HS-27A (cell line): ENCODE data around the gene LMO4.
A peak's percentile ranks its signal among the peaks of the same experiment; 100 is the strongest.

Experiments used
- DNase-seq: peaks from one replicate; pipeline ENCODE4 v3.0.0-alpha.2; 2012; ENCODE audit warnings: low read depth, missing footprints

The LMO4 gene

GRCh38 chr1:87362063-87362833 lies 33.6 kb downstream of the LMO4 start:
- DNase-seq = no peak

GRCh38 chr1:87362834-87363426 lies 34.2 kb downstream of the LMO4 start:
- peak; percentile 53 for DNase-seq

- no peak for DNase-seq
Observed at GRCh38 chr1:87367549-87367948, 38.9 kb downstream of the LMO4 start.

GRCh38 chr1:87368907-87369306 lies 40.2 kb downstream of the LMO4 start:
- no peak for DNase-seq

- no peak for DNase-seq
Observed at GRCh38 chr1:87369736-87370478, 41.2 kb downstream of the LMO4 start.

- DNase-seq = no peak
Observed at GRCh38 chr1:87370544-87370943, 41.9 kb downstream of the LMO4 start.

- no peak for DNase-seq
Observed at GRCh38 chr1:87379306-87379705, 50.6 kb downstream of the LMO4 start.

- no peak for DNase-seq
Observed at GRCh38 chr1:87386217-87386790, 57.6 kb downstream of the LMO4 start.

- no peak for DNase-seq
Observed at GRCh38 chr1:87388411-87388810, 59.7 kb downstream of the LMO4 start.

GRCh38 chr1:87389011-87389410 lies 60.3 kb downstream of the LMO4 start:
- DNase-seq = no peak

GRCh38 chr1:87389546-87389945 lies 60.9 kb downstream of the LMO4 start:
- no peak for DNase-seq

GRCh38 chr1:87392248-87393192 lies 63.8 kb downstream of the LMO4 start:
- DNase-seq = peak; percentile 64

- DNase-seq = no peak
Observed at GRCh38 chr1:87393445-87394085, 64.9 kb downstream of the LMO4 start.

GRCh38 chr1:87394513-87394912 lies 65.8 kb downstream of the LMO4 start:
- DNase-seq = no peak

GRCh38 chr1:87394982-87395381 lies 66.3 kb downstream of the LMO4 start:
- DNase-seq = no peak
